Natural killer cell (primary cell): ENCODE measurements around the gene CLDN9. TPM values are rescaled to one million over a fixed set of nuclear protein-coding genes. Genes with fewer than 3 reads are reported as not detected.

ENCODE experiments used
- ATAC-seq, 3 donors: fragments of 150-1000 bp in 2 of 3; fragments of 200-7000 bp in 1 of 3; cut with Tn5 transposase; 1 replicate in 1 of 3; 2 replicates in 2 of 3; pipeline ENCODE4 v1.10.0; 2021; ENCODE audit warnings: mild to moderate bottlenecking in 2 of 3, moderate library complexity in 2 of 3
- DNase-seq, 2 donors: peaks; one replicate each; pipeline versions ENCODE4 v3.0.0 to v3.0.0-alpha.2; 2013 to 2021; ENCODE audit warnings: mixed read lengths in 1 of 2
- H3K27ac ChIP-seq: one replicate; pipeline ENCODE4 v1.5.1; 2013; ENCODE audit warnings: mild to moderate bottlenecking, low read length
- H3K27me3 ChIP-seq: one replicate; pipeline ENCODE4 v1.6.1; 2013; ENCODE audit warnings: low read length; ENCODE audit not compliant: control insufficient read depth, insufficient read depth
- H3K36me3 ChIP-seq: one replicate; pipeline ENCODE4 v1.6.1; 2013; ENCODE audit warnings: low read length; ENCODE audit not compliant: control insufficient read depth, insufficient read depth
- H3K4me1 ChIP-seq: one replicate; pipeline ENCODE4 v1.6.1; 2013; ENCODE audit warnings: low read length; ENCODE audit not compliant: control insufficient read depth, insufficient read depth
- H3K4me3 ChIP-seq: one replicate; pipeline ENCODE4 v1.5.1; 2013; ENCODE audit warnings: low read length
- H3K9me3 ChIP-seq: one replicate; pipeline ENCODE4 v1.6.1; 2013; ENCODE audit warnings: low read length; ENCODE audit not compliant: control insufficient read depth, insufficient read depth
- H3K27ac Mint-ChIP-seq, 2 donors: one replicate each; pipeline ENCODE4 v1.8.0; 2022; ENCODE audit warnings: mild to moderate bottlenecking in 2 of 2, mixed read lengths in 2 of 2, moderate library complexity in 1 of 2
- H3K27me3 Mint-ChIP-seq, 2 donors: one replicate each; pipeline ENCODE4 v1.8.0; 2022; ENCODE audit warnings: low read depth in 2 of 2, mixed read lengths in 2 of 2
- H3K36me3 Mint-ChIP-seq: one replicate; pipeline ENCODE4 v1.8.0; 2022; ENCODE audit warnings: mixed read lengths
- H3K4me1 Mint-ChIP-seq, 2 donors: one replicate each; pipeline ENCODE4 v1.8.0; 2022; ENCODE audit warnings: mixed read lengths in 2 of 2
- H3K4me3 Mint-ChIP-seq: one replicate; pipeline ENCODE4 v1.8.0; 2022; ENCODE audit warnings: mild to moderate bottlenecking, moderate library complexity, mixed read lengths
- H3K9me3 Mint-ChIP-seq, 2 donors: one replicate each; pipeline ENCODE4 v1.8.0; 2022; ENCODE audit warnings: mixed read lengths in 2 of 2
- WGBS: methylation state at CpG from one replicate; pipeline ENCODE4 v1.1.7; 2013; ENCODE audit warnings: missing lambda C conversion rate; ENCODE audit not compliant: insufficient coverage; 5-methylcytosine and 5-hydroxymethylcytosine counted together
- intact Hi-C: fragments of 100-400 bp; cut with micrococcal nuclease; formaldehyde crosslinking; loops from one replicate; pipeline ENCODE4 v1.14.2; 2022
- total RNA-seq, 4 donors: library from RNA; stranded (reverse); fragments of 120-200 nt in 1 of 4; gene quantifications; one replicate each; pipeline versions ENCODE4 v1.2.3 to v1.2.4, GENCODE V29; 2013 to 2022
- TF ChIP-seq, protein P1 (sequence below): fragments of 200-600 bp; IDR thresholded peaks from one replicate; pipeline ENCODE4 v1.8.0; 2022; ENCODE audit warnings: antibody characterized with exemption

Gene CLDN9
- total RNA-seq, 3 donors from 2014 or later (not counting 1 experiment from before 2014, with no cell fraction given), result 0.34 to 0.35 TPM; not detected in 1

DNA sequence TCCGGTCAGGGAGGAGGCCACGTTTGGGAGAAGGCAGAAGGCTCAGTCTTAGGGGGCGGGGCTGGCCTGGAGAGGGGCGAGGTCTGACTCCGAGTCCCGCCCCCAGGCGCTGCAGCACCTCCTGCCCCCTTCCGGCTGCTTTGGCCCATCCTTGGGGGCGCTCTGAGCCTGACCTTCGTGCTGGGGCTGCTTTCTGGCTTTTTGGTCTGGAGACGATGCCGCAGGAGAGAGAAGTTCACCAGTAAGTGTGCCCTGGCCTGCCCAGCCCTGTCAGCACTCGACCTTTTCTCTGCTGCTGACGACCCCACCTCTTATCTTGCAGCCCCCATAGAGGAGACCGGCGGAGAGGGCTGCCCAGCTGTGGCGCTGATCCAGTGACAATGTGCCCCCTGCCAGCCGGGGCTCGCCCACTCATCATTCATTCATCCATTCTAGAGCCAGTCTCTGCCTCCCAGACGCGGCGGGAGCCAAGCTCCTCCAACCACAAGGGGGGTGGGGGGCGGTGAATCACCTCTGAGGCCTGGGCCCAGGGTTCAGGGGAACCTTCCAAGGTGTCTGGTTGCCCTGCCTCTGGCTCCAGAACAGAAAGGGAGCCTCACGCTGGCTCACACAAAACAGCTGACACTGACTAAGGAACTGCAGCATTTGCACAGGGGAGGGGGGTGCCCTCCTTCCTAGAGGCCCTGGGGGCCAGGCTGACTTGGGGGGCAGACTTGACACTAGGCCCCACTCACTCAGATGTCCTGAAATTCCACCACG is 8.9 kb downstream of the CLDN9 start:
- Mint-ChIP-seq H3K27ac (peak overlapping the region; percentile 91 to 92), H3K27me3 (no peaks in the 10 kb centered on the region), H3K4me1 (peaks cover 35 to 54% of the 10 kb centered on the region in 2 donors), H3K9me3 (no peaks in the 10 kb centered on the region), H3K4me3 (peak overlapping the region; percentile 94), H3K36me3 (no peaks in the 10 kb centered on the region)
- H3K27me3 ChIP-seq, result peaks cover 6% of the 10 kb centered on the region
- no peaks in the 10 kb centered on the region for H3K9me3 ChIP-seq
- H3K4me3 ChIP-seq, result peak overlapping the region; percentile 52
- peaks cover 7% of the 10 kb centered on the region for H3K36me3 ChIP-seq
- TF ChIP-seq, protein P1, sequence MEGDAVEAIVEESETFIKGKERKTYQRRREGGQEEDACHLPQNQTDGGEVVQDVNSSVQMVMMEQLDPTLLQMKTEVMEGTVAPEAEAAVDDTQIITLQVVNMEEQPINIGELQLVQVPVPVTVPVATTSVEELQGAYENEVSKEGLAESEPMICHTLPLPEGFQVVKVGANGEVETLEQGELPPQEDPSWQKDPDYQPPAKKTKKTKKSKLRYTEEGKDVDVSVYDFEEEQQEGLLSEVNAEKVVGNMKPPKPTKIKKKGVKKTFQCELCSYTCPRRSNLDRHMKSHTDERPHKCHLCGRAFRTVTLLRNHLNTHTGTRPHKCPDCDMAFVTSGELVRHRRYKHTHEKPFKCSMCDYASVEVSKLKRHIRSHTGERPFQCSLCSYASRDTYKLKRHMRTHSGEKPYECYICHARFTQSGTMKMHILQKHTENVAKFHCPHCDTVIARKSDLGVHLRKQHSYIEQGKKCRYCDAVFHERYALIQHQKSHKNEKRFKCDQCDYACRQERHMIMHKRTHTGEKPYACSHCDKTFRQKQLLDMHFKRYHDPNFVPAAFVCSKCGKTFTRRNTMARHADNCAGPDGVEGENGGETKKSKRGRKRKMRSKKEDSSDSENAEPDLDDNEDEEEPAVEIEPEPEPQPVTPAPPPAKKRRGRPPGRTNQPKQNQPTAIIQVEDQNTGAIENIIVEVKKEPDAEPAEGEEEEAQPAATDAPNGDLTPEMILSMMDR, result peak; percentile 11
- DNase-seq (peak; percentile 70 to 82), ATAC-seq (peak; percentile 32 to 56 (median 35))
- peaks cover 66% of the 10 kb centered on the region for H3K4me1 ChIP-seq
- intact Hi-C loops, result no loop called here
- peak overlapping the region; percentile 1 for H3K27ac ChIP-seq
- WGBS, result 20% methylated on average over 25 of the region's 25 CpGs

DNA sequence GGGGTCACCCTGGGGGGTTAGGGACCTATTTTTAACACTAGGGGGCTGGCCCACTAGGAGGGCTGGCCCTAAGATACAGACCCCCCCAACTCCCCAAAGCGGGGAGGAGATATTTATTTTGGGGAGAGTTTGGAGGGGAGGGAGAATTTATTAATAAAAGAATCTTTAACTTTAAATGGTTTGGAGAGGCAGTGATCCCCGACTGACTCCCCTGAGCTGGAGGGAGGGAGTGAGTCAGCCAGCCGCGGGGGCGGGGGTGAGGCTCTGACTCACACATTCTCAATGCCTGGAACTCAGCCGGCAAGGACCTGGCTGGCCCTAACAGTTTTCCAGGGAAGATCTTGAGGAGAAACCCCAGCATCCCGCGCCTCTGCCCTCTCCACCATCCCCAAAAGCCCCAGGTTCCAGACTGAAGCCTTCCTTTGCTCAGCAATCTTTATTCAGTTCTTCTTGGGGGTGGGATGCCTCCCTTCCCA is 9.5 kb downstream of the CLDN9 start:
- WGBS, result 35% methylated on average over 7 of the region's 8 CpGs
- Mint-ChIP-seq H3K27ac (peak overlapping the region; percentile 91 to 92), H3K9me3 (no peaks in the 10 kb centered on the region), H3K36me3 (no peaks in the 10 kb centered on the region), H3K4me3 (peak overlapping the region; percentile 94), H3K4me1 (peaks cover 35 to 54% of the 10 kb centered on the region in 2 donors), H3K27me3 (no peaks in the 10 kb centered on the region)
- peaks cover 13% of the 10 kb centered on the region for H3K36me3 ChIP-seq
- H3K27ac ChIP-seq, result peak overlapping the region; percentile 3
- TF ChIP-seq, protein P1, result no peak
- DNase-seq (peak; percentile 78 to 81), ATAC-seq (peak; percentile 18 to 36 (median 34))
- H3K9me3 ChIP-seq, result no peaks in the 10 kb centered on the region
- H3K27me3 ChIP-seq, result peaks cover 6% of the 10 kb centered on the region
- H3K4me1 ChIP-seq, result peaks cover 66% of the 10 kb centered on the region
- no peak overlapping the region for H3K4me3 ChIP-seq
- intact Hi-C loops, result no loop called here

DNA sequence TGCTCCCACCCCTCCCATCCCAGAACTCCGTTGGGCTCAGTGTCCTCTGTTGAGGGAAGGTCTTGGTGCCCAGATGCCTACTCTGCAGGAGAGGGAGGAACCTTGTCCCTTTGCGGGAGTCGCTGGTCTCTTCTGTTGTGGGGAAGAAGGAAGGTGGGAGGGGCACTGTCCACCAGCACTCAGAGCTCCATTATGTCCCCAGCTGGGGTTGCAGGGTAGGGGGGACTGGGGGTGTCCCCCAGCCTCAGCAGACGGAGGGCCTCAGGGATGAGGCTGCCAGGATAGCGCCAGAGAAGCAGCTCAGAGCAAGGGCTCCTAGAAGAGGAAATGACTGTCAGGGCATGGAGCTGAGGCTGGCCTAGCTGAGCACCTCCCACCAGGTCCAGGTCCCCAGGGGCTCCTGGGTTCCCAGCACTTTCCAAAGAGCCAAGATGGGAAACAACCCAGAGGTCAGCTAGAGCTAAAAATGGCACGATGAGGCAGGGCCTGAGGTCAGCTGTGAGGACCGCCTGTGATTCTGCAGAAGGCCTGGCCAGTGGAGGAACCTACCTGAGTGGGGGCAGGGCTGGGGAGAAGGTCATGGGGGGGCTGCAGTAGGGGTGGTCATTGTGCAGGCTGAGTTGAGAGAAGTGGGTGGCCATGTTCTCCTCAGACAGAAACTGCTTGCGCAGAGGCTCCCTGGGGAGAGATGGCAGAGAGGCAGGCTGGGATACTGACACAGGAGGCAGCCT is 10.1 kb downstream of the CLDN9 start:
- peak overlapping the region; percentile 91 to 92 for H3K27ac Mint-ChIP-seq
- H3K9me3 Mint-ChIP-seq, result no peaks in the 10 kb centered on the region
- peaks cover 35 to 54% of the 10 kb centered on the region in 2 donors for H3K4me1 Mint-ChIP-seq
- TF ChIP-seq, protein P1, result no peak
- WGBS, result 74% methylated on average over 7 of the region's 8 CpGs
- H3K4me3 Mint-ChIP-seq, result peak overlapping the region; percentile 94
- Histone ChIP-seq H3K9me3 (no peaks in the 10 kb centered on the region), H3K27me3 (peaks cover 3% of the 10 kb centered on the region), H3K27ac (peak overlapping the region; percentile 3), H3K4me1 (peaks cover 68% of the 10 kb centered on the region), H3K4me3 (no peak overlapping the region), H3K36me3 (peaks cover 15% of the 10 kb centered on the region)
- intact Hi-C loops, result no loop called here
- no peaks in the 10 kb centered on the region for H3K36me3 Mint-ChIP-seq
- ATAC-seq (no peak), DNase-seq (peak in 1 of 2 donors; percentile 41)
- H3K27me3 Mint-ChIP-seq, result no peaks in the 10 kb centered on the region
